Kidney (tissue), 14 donors: ENCODE data around the gene SNCAIP. TPM values are rescaled to one million over a fixed set of nuclear protein-coding genes. Genes with fewer than 3 reads are reported as not detected.

ENCODE experiments used
- DNase-seq, 5 donors: peaks; one replicate each; pipeline ENCODE4 v3.0.0-alpha.2; 2013 to 2020
- FAIRE-seq: peaks from 2 replicates; lab custom pipeline; 2012; peaks lifted over from hg19 to GRCh38; lab: Jason Lieb, UNC
- H3K27ac ChIP-seq, 2 donors: one replicate each; pipeline ENCODE4 v1.7.0; 2013; ENCODE audit warnings: low read depth in 2 of 2, low read length in 2 of 2, inconsistent platforms in 1 of 2
- H3K27me3 ChIP-seq: one replicate; pipeline ENCODE4 v1.7.1; 2013; ENCODE audit warnings: low read length, inconsistent platforms; ENCODE audit not compliant: control insufficient read depth, insufficient read depth
- H3K36me3 ChIP-seq, 3 donors: one replicate each; pipeline versions ENCODE4 v1.7.0 to v1.7.1; 2013; ENCODE audit warnings: low read length in 3 of 3, control low read depth in 1 of 3, inconsistent platforms in 1 of 3; ENCODE audit not compliant: insufficient read depth in 3 of 3, control insufficient read depth in 2 of 3
- H3K4me1 ChIP-seq, 3 donors: one replicate each; pipeline versions ENCODE4 v1.7.0 to v1.7.1; 2013; ENCODE audit warnings: low read length in 3 of 3, inconsistent platforms in 1 of 3, low read depth in 1 of 3; ENCODE audit not compliant: control insufficient read depth in 2 of 3, insufficient read depth in 2 of 3
- H3K4me3 ChIP-seq, 3 donors: one replicate each; pipeline versions ENCODE4 v1.7.0 to v1.8.1; 2013; ENCODE audit warnings: low read length in 3 of 3, control low read depth in 1 of 3, inconsistent platforms in 1 of 3
- H3K9ac ChIP-seq, 3 donors: one replicate each; pipeline versions ENCODE4 v1.7.0 to v1.7.1; 2013; ENCODE audit warnings: low read length in 3 of 3, control low read depth in 1 of 3, inconsistent platforms in 1 of 3
- H3K9me3 ChIP-seq, 3 donors: one replicate each; pipeline versions ENCODE4 v1.7.0 to v1.7.1; 2013; ENCODE audit warnings: low read length in 3 of 3, control low read depth in 1 of 3, inconsistent platforms in 1 of 3; ENCODE audit not compliant: control insufficient read depth in 2 of 3, insufficient read depth in 1 of 3
- CTCF ChIP-seq: IDR thresholded peaks from 3 replicates; pipeline ENCODE4 v1.5.1; 2012; ENCODE audit warnings: mild to moderate bottlenecking, moderate library complexity, borderline replicate concordance; ENCODE audit not compliant: insufficient read depth; ENCODE audit errors: extremely low read depth
- intact Hi-C: fragments of 100-400 bp; cut with DNase I; formaldehyde crosslinking; loops from one replicate; pipeline ENCODE4 v1.11.1; 2022
- polyA plus RNA-seq: library from polyadenylated mRNA; stranded (reverse); fragments of 350-450 nt; fragmentation: Illumina TruSeq; extraction: RNeasy Lipid Tissue Mini Kit (QIAGEN cat#74804); gene quantifications from one replicate; pipeline ENCODE4 v1.2.3, GENCODE V29; 2014; ENCODE audit warnings: low read depth, low replicate concordance; ENCODE audit not compliant: insufficient read depth
- total RNA-seq: library from RNA; stranded (reverse); fragmentation: NEBNext Ultra II Directional; extraction: Animal tissue kit (Norgen Biotek cat#: 25700); gene quantifications from one replicate; pipeline ENCODE4 v1.2.1, GENCODE V29; 2021
- donor health status: control.
- donor health status: control.
- donor health status: control.
- donor health status: control.
- donor health status: control.
- donor health status: DM: yes; HTN: yes; CAD: no.
- donor health status: Normal renal cell carcinoma (clear cell type).

SNCAIP gene
- total and polyA plus RNA-seq, 2 donors from 2014 or later: 0.82 to 7.8 TPM

- no peak for TF ChIP-seq CTCF
Measured at GRCh38 chr5:122390694-122391093, 78.7 kb downstream of the SNCAIP start.

GRCh38 chr5:122391621-122392020, 79.6 kb downstream of the SNCAIP start:
- no peak overlapping the region for H3K27ac ChIP-seq
- no peaks in the 10 kb centered on the region for H3K9me3 ChIP-seq
- TF ChIP-seq CTCF: no peak
- no peaks in the 10 kb centered on the region for H3K36me3 ChIP-seq
- no peaks in the 10 kb centered on the region for H3K27me3 ChIP-seq
- no peak overlapping the region for H3K4me3 ChIP-seq
- no peak overlapping the region for H3K9ac ChIP-seq
- no peaks in the 10 kb centered on the region for H3K4me1 ChIP-seq
- FAIRE-seq (no peak), DNase-seq (no peak)
- intact Hi-C loops: no loop called here

More at GRCh38 chr5:122390694-122391093, 78.7 kb downstream of the SNCAIP start:
- DNase-seq (no peak), FAIRE-seq (no peak)
- no peaks in the 10 kb centered on the region for H3K4me1 ChIP-seq
- no peak overlapping the region for H3K9ac ChIP-seq
- no peaks in the 10 kb centered on the region for H3K9me3 ChIP-seq
- intact Hi-C loops: no loop called here
- no peak overlapping the region for H3K4me3 ChIP-seq
- H3K27ac ChIP-seq: no peak overlapping the region
- H3K27me3 ChIP-seq: no peaks in the 10 kb centered on the region
- H3K36me3 ChIP-seq: no peaks in the 10 kb centered on the region

- FAIRE-seq: no peak
- Histone ChIP-seq H3K4me1 (no peaks in the 10 kb centered on the region), H3K9me3 (no peaks in the 10 kb centered on the region), H3K27me3 (no peaks in the 10 kb centered on the region), H3K4me3 (no peak overlapping the region), H3K36me3 (no peaks in the 10 kb centered on the region), H3K27ac (no peak overlapping the region), H3K9ac (no peak overlapping the region)
- no peak for TF ChIP-seq CTCF
- DNase-seq: no peak
- intact Hi-C loops: no loop called here
Measured at GRCh38 chr5:122392224-122392623, 80.2 kb downstream of the SNCAIP start.

GRCh38 chr5:122392824-122393223, 80.8 kb downstream of the SNCAIP start:
- Histone ChIP-seq H3K27ac (no peak overlapping the region), H3K36me3 (no peaks in the 10 kb centered on the region), H3K4me1 (no peaks in the 10 kb centered on the region), H3K9ac (no peak overlapping the region), H3K9me3 (no peaks in the 10 kb centered on the region), H3K4me3 (no peak overlapping the region), H3K27me3 (no peaks in the 10 kb centered on the region)
- TF ChIP-seq CTCF: no peak
- FAIRE-seq (no peak), DNase-seq (no peak)
- intact Hi-C loops: no loop called here
